C4-2B (cell line): Measurements from ENCODE around the gene P2RX2.

Experiments used
- CTCF ChIP-seq: fragments of 450-650 bp; conservative IDR thresholded peaks from 2 replicates; pipeline ENCODE4 v1.5.1; 2017; ENCODE audit warnings: mild to moderate bottlenecking
- ZFX ChIP-seq: fragments of 450-650 bp; IDR thresholded peaks from 2 replicates; pipeline ENCODE4 v1.6.1; 2017

GRCh38 chr12:132571051-132571450, 47.5 kb upstream of the P2RX2 start:
- TF ChIP-seq CTCF = no peak
- no peak for TF ChIP-seq ZFX
